ENCODE results near the gene NFATC1. TPM values are rescaled to one million over a fixed set of nuclear protein-coding genes. Genes with fewer than 3 reads are reported as not detected.
A peak's percentile ranks its signal among the peaks of the same experiment; 100 is the strongest.

NFATC1 gene
- total RNA-seq, 1 donor from 2014 or later, result 35.4 TPM

GRCh38 chr18:79548077-79548450, 152.3 kb downstream of the NFATC1 start:
- peak; percentile 81 for DNase-seq (ENCODE audit: low spot score)

GRCh38 chr18:79548621-79548985, 152.9 kb downstream of the NFATC1 start:
- no peak for DNase-seq (ENCODE audit: low spot score)

DNA sequence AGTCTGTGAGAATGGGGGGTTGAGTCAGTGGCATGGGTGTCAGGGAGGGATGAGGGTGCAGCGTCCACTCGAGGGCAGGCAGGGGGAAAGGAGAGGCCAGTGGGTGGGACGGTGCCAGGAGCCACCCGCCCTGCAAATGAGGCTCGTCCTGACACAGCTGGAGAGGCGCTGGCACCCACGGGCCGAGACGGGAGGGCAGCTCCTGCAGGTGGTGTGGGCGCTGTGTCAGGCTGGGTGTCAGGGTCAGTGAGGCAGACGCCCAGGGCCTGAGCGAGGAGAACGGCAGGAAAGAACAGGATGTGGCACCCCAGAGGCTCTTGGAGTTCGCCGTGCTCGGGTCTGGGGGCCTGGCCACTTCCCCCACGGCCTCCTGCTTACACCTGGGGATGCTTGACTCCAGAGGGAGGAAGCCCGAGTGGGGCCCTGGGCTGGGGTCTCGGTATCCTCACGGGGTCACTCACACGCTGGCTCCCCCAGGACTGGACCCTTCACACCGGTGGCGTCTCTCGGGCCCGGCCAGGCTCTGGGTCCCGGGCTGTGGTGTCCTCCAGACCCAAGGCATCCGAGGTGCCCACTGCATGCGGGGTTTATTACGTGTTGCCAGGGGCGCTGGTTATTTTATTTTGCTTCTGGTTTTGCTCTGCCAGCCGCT, 153.4 kb downstream of the NFATC1 start:
- DNase-seq (ENCODE audit: low spot score), result peak; percentile 84

- no peak for DNase-seq (ENCODE audit: low spot score)
Observed at GRCh38 chr18:79549638-79550000, 153.9 kb downstream of the NFATC1 start.

- DNase-seq (ENCODE audit: low spot score), result peak; percentile 67
Observed at GRCh38 chr18:79552140-79552631, 156.5 kb downstream of the NFATC1 start.

DNA sequence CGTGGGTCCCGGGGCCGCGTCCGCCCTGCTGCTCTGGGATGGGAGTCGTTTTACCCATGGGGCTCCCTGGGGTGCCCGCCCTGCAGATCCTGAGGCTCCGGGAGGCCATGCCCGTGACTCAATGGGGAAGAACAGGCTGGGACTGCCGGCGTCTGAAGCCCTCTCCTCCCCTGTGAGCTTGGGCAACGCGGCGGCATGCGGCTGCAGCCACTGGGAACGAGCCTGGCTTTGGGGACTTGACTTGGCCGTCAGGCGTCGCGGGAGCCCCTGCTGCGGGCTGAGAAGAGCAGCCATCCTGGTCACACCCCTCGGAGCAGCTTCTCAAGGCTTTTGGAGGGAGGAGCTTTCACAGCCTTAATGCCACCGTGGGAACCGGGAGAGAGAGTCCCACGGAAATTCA, 157.0 kb downstream of the NFATC1 start:
- DNase-seq (ENCODE audit: low spot score), result no peak

DNA sequence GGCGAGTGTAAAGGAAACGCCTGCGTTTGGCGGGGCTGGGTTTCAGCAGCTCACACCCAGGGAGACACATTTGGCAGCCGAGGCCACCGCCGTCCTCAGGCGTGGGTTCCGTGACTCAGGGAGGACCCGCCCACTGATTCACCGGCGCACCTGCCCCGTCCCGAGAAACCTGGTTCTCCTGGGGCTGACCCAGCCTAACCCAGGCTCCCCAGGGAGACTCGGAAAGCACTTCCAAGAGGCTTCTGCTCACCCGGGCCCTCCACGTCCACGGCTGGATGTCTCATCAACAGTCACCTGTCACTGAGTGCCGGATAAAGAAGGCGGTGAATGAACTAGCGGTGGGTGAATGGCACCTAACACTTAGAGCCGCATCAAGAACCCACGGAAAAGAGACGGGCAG, 157.4 kb downstream of the NFATC1 start:
- DNase-seq (ENCODE audit: low spot score), result peak; percentile 88

GRCh38 chr18:79553696-79554095, 158.0 kb downstream of the NFATC1 start:
- peak; percentile 64 for DNase-seq (ENCODE audit: low spot score)

DNA sequence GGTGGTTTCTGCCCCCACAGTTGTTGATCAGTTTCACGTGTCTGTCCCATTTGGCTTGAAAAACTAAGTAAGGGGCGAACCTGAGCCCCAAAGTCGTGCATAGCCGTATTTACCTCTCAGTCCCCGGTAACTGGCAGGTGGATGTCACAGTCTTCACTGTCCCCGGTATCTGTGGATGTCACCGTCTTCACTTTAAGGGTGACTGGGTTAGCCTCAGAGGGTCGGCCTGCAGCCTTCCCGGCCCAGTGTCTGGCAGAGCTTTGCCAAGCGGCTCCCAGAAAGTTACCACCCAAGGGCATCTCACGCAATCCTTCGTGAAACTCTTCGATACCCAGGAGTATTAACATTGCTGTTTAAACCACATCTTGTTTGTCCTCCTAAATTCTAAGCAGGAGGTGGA, 158.6 kb downstream of the NFATC1 start:
- DNase-seq (ENCODE audit: low spot score), result peak; percentile 85

DNA sequence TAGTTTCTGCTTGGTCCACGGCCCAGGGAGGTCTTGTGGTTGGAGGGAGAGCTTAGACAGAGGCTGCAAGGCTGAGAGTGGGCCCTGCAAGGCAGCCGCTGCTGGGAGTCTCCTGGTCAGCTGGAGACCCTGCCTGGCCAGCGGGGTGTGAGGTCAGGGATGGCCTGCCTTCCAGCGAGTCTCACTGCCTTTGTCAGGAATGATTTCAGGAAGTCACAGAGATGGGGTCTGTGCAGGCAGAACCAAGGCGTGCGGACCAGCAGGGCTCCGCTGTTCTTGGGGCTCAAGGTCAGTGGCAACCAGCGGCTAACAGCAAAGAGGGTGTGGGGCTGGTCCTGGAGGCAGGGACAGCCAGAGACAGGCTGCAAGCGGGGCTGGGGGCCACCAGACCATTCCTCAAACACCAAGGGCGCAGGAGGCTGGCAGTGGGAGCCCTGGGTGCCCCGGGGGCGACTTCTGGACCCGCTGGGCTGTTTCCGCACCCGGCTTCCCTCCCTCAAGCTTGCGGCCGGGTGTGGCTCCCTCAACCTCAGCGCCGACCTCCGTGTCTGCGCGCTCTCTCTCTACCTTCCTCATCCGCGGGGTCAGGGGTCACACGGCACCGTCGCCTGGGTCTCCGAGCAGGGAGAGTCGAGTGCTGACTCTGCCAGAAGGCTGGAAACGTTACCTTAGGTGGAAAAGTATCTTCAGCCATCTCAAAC, 159.4 kb downstream of the NFATC1 start:
- peak; percentile 71 for DNase-seq (ENCODE audit: low spot score)

DNA sequence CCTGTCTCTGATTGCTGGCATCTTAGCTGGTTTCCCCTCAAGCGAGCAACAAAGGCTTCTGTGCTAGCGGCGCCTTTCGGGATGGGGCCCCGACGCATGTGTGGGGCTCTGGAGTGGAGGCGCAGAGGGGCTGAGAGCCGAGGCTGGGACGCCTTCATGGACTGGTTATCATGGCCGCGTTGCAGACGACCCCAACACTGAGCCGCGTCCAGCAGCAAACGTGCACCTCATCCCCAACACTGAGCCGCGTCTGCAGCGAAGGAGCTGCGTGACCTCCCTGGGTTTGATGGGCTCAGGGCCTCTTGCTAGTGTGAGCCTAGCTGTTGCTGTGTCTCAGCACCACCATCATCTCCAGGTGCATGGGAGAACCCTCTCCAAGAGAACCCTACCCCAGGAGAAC, 160.2 kb downstream of the NFATC1 start:
- DNase-seq (ENCODE audit: low spot score), result peak; percentile 68

DNA sequence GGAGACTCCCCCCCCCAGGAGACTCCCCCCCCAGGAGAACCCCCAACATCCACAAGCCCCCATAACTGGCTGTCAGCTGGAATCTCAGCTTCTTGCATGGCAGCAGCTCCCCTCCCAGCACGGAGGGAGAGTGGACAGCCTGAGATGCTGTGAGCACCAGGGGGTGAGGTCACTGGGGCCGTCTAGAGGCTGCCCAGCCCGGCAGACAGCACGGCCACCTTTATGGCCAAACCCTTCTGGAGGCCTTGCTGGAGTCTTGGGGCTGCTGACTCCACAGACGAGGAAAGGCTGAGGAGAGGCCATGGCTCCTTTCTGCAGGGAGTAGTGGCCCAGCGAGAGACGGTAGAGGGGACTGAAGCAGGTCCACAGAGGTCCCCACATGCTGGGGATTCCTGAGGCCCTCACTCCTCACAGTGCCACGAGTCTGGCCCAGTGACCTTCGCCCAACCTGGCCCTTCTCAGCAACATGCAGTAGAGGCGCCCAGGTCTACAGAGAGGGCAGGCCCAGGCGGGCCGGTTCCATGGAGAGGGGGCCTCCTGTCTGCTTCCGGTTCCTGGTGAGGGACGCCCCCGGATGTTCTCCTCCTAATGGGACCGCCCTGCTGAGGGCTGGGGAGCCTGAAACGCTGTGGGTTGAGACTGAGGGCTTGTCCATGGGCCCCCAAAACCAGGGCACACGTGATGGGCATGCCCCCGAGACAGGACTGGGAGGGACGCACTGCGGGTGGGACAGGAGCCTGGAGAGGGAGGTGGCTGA, 161.3 kb downstream of the NFATC1 start:
- DNase-seq (ENCODE audit: low spot score), result peak; percentile 74

DNA sequence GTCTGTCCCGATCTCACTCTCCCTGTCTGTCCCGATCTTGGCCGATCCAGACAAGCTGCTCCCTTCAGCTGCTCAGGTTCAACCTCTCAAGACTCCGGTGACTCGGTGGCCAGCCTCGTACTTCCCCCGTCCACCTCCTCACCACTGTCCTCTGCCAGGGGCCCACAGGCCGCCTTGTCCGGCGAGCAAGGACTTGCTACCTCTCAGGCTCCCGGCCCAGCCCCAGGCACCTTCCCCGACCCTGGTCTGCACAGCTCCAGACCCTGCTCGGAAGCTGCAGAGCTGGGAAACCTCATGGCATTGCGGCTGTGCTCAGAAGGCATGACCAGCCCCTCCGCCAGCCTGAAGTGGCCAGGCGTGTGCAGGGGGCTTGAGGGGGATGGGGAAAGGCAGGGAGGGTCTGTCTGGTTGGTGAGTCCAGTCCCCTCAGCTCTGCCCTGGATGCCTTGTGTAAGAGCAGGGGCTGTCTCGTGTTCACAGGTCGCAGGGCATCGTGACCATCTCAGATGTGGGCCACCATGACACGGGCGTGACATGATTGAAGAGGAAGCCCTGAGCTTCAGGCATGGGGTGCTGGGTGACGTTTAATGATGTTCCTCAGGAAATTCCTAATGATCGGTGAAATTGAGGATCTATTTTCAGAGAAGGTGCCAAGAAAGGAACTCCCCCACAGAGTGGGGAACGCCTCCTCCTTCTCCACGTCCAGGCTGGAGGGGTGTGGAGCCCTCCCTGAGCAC, 162.6 kb downstream of the NFATC1 start:
- peak; percentile 80 for DNase-seq (ENCODE audit: low spot score)

DNA sequence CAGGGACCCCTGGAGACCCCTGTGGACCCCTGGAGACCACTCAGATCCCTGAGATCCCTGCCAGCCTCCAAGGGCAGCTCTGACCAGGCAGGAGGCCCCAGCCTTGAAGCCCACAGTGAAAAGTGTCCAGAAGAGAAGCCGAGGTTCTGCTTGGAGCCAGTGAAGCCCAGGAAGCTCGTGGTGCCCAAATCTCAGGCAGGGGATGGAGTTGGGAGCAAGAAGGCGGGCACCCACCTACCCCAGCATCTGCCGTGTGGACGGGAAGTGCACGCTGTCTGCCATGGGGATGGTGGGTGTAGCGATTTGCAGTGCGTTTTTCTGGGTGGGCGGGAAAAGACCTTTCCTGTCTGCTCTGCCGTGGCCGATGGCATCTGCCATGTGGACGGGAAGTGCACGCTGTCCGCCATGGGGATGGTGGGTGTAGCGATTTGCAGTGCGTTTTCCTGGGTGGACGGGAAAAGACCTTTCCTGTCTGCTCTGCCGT, 163.2 kb downstream of the NFATC1 start:
- peak; percentile 80 for DNase-seq (ENCODE audit: low spot score)

DNA sequence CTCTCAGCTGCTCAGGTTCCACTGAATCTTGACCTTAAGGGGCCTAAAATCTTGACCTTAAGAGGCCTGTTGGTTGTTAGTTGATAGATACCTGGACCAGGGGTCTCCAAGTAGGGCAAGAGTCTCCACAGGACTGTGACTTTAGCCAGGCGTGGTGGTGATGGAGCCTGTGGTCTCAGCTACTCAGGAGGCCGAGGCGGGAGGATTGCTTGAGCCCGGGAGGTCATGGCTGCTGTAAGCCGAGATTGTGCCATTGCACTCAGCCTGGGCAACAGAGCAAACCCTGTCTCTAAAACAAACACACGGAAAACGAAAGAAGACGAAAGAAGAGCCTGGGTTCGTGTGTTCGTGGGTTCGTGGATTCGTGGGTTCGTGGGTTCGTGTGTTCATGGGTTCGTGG, 163.7 kb downstream of the NFATC1 start:
- DNase-seq (ENCODE audit: low spot score), result peak; percentile 47

GRCh38 chr18:79560042-79560860, 164.5 kb downstream of the NFATC1 start:
- DNase-seq (ENCODE audit: low spot score), result peak; percentile 82

DNA sequence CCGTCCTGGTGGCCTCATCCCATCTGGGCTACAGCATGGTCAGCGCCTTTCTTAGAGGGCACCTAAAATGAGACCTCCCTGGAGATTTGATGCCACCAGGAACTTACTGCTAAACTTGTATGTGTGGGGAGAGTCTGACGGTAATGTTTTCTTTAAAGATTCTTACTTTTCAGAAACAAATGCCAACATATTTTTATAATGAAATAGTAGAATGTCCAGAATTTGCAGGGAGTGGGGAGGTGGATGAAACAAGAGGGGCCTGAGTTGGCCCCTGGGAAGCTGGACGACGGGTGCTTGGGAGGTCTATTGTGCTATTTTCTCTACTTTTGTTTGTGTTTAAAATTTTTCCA, 165.1 kb downstream of the NFATC1 start:
- DNase-seq (ENCODE audit: low spot score), result no peak

GRCh38 chr18:79563949-79564348, 168.2 kb downstream of the NFATC1 start:
- DNase-seq (ENCODE audit: low spot score), result no peak

GRCh38 chr18:79564441-79564840, 168.7 kb downstream of the NFATC1 start:
- no peak for DNase-seq (ENCODE audit: low spot score)

- peak; percentile 64 for DNase-seq (ENCODE audit: low spot score)
Observed at GRCh38 chr18:79566771-79567431, 171.2 kb downstream of the NFATC1 start.

All from mesenteric fat pad (tissue), 1 donor.